ENCODE measurements around the gene C1QTNF8. TPM values are rescaled to one million over a fixed set of nuclear protein-coding genes. Genes with fewer than 3 reads are reported as not detected.

The C1QTNF8 gene
- total RNA-seq, 1 donor from 2014 or later: not detected

DNA sequence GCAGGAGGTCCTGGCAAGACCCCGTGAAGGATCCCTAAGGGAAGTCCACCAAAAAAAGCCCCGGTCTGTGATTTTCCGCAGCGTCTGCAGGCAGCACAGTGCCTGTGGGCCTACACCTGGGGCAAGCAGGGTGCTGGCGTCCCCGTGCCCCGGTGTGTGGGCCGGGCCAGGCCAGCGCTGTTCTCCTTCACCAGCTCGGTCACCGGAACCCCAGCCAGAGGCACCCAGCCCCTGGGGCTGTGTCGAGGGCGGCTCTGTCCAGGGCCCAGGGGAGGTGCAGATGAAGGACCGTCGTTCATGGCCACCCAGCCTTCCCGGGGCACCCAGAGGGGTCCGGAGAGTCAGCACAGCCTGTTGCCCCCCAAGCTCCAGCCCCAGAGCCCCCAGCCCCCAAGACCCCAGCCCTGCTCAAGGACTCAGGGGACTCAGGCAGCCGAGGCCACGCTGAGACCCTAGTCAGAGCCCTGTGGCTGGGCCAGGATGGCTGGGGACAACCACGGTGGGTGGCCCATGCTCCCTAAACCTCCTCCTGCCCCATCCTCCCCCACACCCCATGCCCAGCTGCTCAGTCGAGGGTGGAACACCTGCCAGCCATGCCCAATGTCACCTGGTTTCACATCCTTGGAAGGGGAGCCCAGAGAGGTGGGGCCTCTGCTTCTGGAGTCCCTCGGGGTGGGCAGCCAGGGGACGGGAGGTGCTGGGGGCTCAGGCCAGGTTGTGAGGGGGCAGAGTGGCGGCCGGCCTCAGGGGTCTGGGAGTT, 5.7 kb upstream of the C1QTNF8 start:
- TF ChIP-seq CTCF (IDR thresholded peaks at IDR 0.05; ENCODE audit: insufficient read depth, low read depth, low read length): no peak
- no peak for TF ChIP-seq EZH2 (IDR thresholded peaks at IDR 0.05; ENCODE audit: insufficient read depth, low read length)
- no peaks in the 10 kb centered on the region for H4K20me1 ChIP-seq (ENCODE audit: insufficient read depth, low read length)
- no peaks in the 10 kb centered on the region for H3K79me2 ChIP-seq (ENCODE audit: insufficient read depth, low read length)
- Mint-ChIP-seq H3K4me3 (ENCODE audit: unreplicated experiment) (no peak overlapping the region), H3K9me3 (ENCODE audit: unreplicated experiment) (no peaks in the 10 kb centered on the region), H3K27me3 (ENCODE audit: low read depth, unreplicated experiment) (peaks cover 13% of the 10 kb centered on the region), H3K4me1 (ENCODE audit: low read depth, unreplicated experiment) (no peaks in the 10 kb centered on the region), H3K36me3 (ENCODE audit: low read depth, unreplicated experiment) (no peaks in the 10 kb centered on the region), H3K27ac (ENCODE audit: unreplicated experiment) (no peak overlapping the region)
- H3K27me3 ChIP-seq (ENCODE audit: insufficient read depth, low read length): peaks cover 6% of the 10 kb centered on the region
- H3K4me2 ChIP-seq (ENCODE audit: low read length): no peak overlapping the region
- peaks cover 2% of the 10 kb centered on the region for H3K4me1 ChIP-seq (ENCODE audit: insufficient read depth, low read length)
- H3K9ac ChIP-seq (ENCODE audit: low read length): no peak overlapping the region
- no peaks in the 10 kb centered on the region for H3K36me3 ChIP-seq (ENCODE audit: insufficient read depth, low read length)
- FAIRE-seq: no peak
- no peak overlapping the region for H3K27ac ChIP-seq (ENCODE audit: low read depth, low read length)
- H3K9me3 ChIP-seq (ENCODE audit: insufficient read depth, low read depth, low read length): no peaks in the 10 kb centered on the region
- no peak for DNase-seq (ENCODE audit: low read depth)
- no peak overlapping the region for H2AFZ ChIP-seq (ENCODE audit: low read depth, low read length)
- H3K4me3 ChIP-seq (ENCODE audit: insufficient read depth, low read depth, low read length): no peak overlapping the region

DNA sequence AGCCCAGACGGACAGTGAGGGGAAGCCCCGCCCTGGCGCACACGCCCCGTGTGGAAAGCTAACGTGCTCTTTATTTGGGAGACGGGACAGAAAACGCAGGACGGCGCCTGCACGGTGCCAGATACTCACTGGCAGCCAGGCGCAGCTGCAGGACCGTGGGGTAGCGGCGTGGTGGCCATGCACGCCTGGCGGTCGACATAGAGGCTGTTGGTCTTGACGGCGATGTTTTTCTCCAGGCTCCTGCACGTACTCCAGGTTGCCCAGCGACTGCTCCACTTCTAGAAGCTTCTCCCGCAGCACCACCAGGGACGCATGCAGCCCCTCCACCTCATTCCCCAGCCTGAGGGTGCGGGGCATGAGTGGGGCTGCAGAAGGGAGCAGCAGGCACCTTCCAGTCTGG, 5.1 kb upstream of the C1QTNF8 start:
- Mint-ChIP-seq H3K4me1 (ENCODE audit: low read depth, unreplicated experiment) (no peaks in the 10 kb centered on the region), H3K27ac (ENCODE audit: unreplicated experiment) (no peak overlapping the region), H3K36me3 (ENCODE audit: low read depth, unreplicated experiment) (no peaks in the 10 kb centered on the region), H3K9me3 (ENCODE audit: unreplicated experiment) (no peaks in the 10 kb centered on the region), H3K27me3 (ENCODE audit: low read depth, unreplicated experiment) (peaks cover 13% of the 10 kb centered on the region), H3K4me3 (ENCODE audit: unreplicated experiment) (no peak overlapping the region)
- Histone ChIP-seq H2AFZ (ENCODE audit: low read depth, low read length) (no peak overlapping the region), H3K79me2 (ENCODE audit: insufficient read depth, low read length) (no peaks in the 10 kb centered on the region), H3K4me3 (ENCODE audit: insufficient read depth, low read depth, low read length) (no peak overlapping the region), H3K4me2 (ENCODE audit: low read length) (no peak overlapping the region), H3K4me1 (ENCODE audit: insufficient read depth, low read length) (peaks cover 2% of the 10 kb centered on the region), H3K27me3 (ENCODE audit: insufficient read depth, low read length) (peaks cover 6% of the 10 kb centered on the region), H4K20me1 (ENCODE audit: insufficient read depth, low read length) (no peaks in the 10 kb centered on the region), H3K36me3 (ENCODE audit: insufficient read depth, low read length) (no peaks in the 10 kb centered on the region), H3K27ac (ENCODE audit: low read depth, low read length) (no peak overlapping the region), H3K9ac (ENCODE audit: low read length) (no peak overlapping the region), H3K9me3 (ENCODE audit: insufficient read depth, low read depth, low read length) (no peaks in the 10 kb centered on the region)
- no peak for TF ChIP-seq EZH2 (IDR thresholded peaks at IDR 0.05; ENCODE audit: insufficient read depth, low read length)
- no peak for TF ChIP-seq CTCF (IDR thresholded peaks at IDR 0.05; ENCODE audit: insufficient read depth, low read depth, low read length)
- FAIRE-seq: no peak
- DNase-seq (ENCODE audit: low read depth): no peak

Data from astrocyte (in vitro differentiated cells and primary cell).